ENCODE data around the gene DPYSL3.

DNA sequence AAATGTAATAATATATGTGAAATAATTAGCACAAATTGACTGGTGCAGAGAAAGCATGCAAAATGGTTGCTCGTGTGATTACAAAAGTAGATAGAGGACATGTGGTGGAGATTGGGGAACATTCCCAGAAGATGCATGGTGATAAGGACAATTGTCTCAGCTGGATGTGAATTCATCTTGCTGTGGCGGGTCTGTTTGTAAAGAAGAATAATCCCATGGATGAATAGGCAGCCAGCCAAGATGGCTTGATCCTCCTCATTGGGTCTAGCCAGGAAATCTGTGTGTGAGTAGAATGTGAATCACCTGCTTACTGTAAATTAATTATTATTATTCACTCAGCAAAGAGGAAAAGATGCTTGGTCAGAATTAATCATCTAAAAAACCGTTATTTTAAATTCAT is 12.6 kb upstream of the DPYSL3 start:
- TF ChIP-seq POLR2A (IDR thresholded peaks at IDR 0.05), result no peak
- TF ChIP-seq, protein P1, sequence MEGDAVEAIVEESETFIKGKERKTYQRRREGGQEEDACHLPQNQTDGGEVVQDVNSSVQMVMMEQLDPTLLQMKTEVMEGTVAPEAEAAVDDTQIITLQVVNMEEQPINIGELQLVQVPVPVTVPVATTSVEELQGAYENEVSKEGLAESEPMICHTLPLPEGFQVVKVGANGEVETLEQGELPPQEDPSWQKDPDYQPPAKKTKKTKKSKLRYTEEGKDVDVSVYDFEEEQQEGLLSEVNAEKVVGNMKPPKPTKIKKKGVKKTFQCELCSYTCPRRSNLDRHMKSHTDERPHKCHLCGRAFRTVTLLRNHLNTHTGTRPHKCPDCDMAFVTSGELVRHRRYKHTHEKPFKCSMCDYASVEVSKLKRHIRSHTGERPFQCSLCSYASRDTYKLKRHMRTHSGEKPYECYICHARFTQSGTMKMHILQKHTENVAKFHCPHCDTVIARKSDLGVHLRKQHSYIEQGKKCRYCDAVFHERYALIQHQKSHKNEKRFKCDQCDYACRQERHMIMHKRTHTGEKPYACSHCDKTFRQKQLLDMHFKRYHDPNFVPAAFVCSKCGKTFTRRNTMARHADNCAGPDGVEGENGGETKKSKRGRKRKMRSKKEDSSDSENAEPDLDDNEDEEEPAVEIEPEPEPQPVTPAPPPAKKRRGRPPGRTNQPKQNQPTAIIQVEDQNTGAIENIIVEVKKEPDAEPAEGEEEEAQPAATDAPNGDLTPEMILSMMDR (IDR thresholded peaks at IDR 0.05), result no peak
